ENCODE data around the gene CD27.

GRCh38 chr12:6492838-6493496, 48.2 kb downstream of the CD27 start, which contains the start of gene MRPL51:
- TF ChIP-seq, protein P1, sequence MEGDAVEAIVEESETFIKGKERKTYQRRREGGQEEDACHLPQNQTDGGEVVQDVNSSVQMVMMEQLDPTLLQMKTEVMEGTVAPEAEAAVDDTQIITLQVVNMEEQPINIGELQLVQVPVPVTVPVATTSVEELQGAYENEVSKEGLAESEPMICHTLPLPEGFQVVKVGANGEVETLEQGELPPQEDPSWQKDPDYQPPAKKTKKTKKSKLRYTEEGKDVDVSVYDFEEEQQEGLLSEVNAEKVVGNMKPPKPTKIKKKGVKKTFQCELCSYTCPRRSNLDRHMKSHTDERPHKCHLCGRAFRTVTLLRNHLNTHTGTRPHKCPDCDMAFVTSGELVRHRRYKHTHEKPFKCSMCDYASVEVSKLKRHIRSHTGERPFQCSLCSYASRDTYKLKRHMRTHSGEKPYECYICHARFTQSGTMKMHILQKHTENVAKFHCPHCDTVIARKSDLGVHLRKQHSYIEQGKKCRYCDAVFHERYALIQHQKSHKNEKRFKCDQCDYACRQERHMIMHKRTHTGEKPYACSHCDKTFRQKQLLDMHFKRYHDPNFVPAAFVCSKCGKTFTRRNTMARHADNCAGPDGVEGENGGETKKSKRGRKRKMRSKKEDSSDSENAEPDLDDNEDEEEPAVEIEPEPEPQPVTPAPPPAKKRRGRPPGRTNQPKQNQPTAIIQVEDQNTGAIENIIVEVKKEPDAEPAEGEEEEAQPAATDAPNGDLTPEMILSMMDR (IDR thresholded peaks at IDR 0.05) = no peak
- peak; percentile 77 to 95 (median 93) for TF ChIP-seq POLR2AphosphoS5 (IDR thresholded peaks at IDR 0.05)
